Activated naive CD4-positive, alpha-beta T cell treated with anti-CD3 and anti-CD28 coated beads, Interleukin-2, amount 50 U/mL, for 72 hours (primary cell): Measurements from ENCODE around the gene TNNT3. TPM values are rescaled to one million over a fixed set of nuclear protein-coding genes. Genes with fewer than 3 reads are reported as not detected.

Experiments
- ATAC-seq, 2 donors: fragments of 150-1000 bp; cut with Tn5 transposase; 2 replicates each; pipeline ENCODE4 v1.10.0; 2021; ENCODE audit warnings: mild to moderate bottlenecking in 2 of 2, moderate library complexity in 2 of 2
- DNase-seq, 2 donors: peaks; one replicate each; pipeline ENCODE4 v3.0.0; 2021 to 2022; ENCODE audit warnings: low spot score in 2 of 2
- H3K27ac Mint-ChIP-seq, 2 donors: one replicate each; pipeline ENCODE4 v1.8.0; 2022; ENCODE audit warnings: mild to moderate bottlenecking in 2 of 2, mixed read lengths in 2 of 2
- H3K36me3 Mint-ChIP-seq, 2 donors: one replicate each; pipeline ENCODE4 v1.8.0; 2022; ENCODE audit warnings: mixed read lengths in 2 of 2
- H3K9me3 Mint-ChIP-seq, 2 donors: one replicate each; pipeline ENCODE4 v1.8.0; 2022; ENCODE audit warnings: mixed read lengths in 2 of 2
- total RNA-seq, 2 donors: library from RNA; stranded (reverse); gene quantifications; one replicate each; pipeline ENCODE4 v1.2.3, GENCODE V29; 2022

TNNT3 gene
- total RNA-seq, 2 donors from 2014 or later, result 10.3 to 12.9 TPM

- peaks cover 7 to 8% of the 10 kb centered on the region in 2 donors for H3K9me3 Mint-ChIP-seq
- ATAC-seq (peak; percentile 17 to 24), DNase-seq (peak in 1 of 2 donors; percentile 57)
Observed at GRCh38 chr11:1889941-1890855, 29.3 kb upstream of the TNNT3 start.

GRCh38 chr11:1890856-1891830 is 28.4 kb upstream of the TNNT3 start:
- DNase-seq (peak in 1 of 2 donors; percentile 61), ATAC-seq (peak; percentile 22 to 23)
- Mint-ChIP-seq H3K36me3 (peaks cover 0 to 9% of the 10 kb centered on the region in 2 donors), H3K27ac (peak overlapping the region in 1 of 2 donors; percentile 81), H3K9me3 (peaks cover 7 to 8% of the 10 kb centered on the region in 2 donors)

More at GRCh38 chr11:1889941-1890855, 29.3 kb upstream of the TNNT3 start:
- H3K27ac Mint-ChIP-seq, result peak overlapping the region; percentile 51 to 81
- peaks cover 0 to 9% of the 10 kb centered on the region in 2 donors for H3K36me3 Mint-ChIP-seq

GRCh38 chr11:1891831-1892115 is 27.7 kb upstream of the TNNT3 start, which contains the start of gene PRR33:
Gene PRR33, minus strand, starts transcription at chr11:1891895. Its CDS starts 1,311 bp downstream, at chr11:1890584.
- Mint-ChIP-seq H3K27ac (peak within 1 kb of the TSS; percentile 11 to 81), H3K36me3 (peaks cover 0 to 9% of the 10 kb centered on the region in 2 donors), H3K9me3 (peaks cover 7 to 8% of the 10 kb centered on the region in 2 donors)
- ATAC-seq (no peak), DNase-seq (no peak)

GRCh38 chr11:1892116-1892515 is 27.4 kb upstream of the TNNT3 start:
- DNase-seq (no peak), ATAC-seq (no peak)
- Mint-ChIP-seq H3K27ac (no peak overlapping the region), H3K9me3 (peaks cover 7 to 8% of the 10 kb centered on the region in 2 donors), H3K36me3 (peaks cover 0 to 9% of the 10 kb centered on the region in 2 donors)

GRCh38 chr11:1892558-1892957 is 26.9 kb upstream of the TNNT3 start:
- Mint-ChIP-seq H3K9me3 (peaks cover 7 to 8% of the 10 kb centered on the region in 2 donors), H3K27ac (peak overlapping the region in 1 of 2 donors; percentile 11)
- ATAC-seq, result no peak

GRCh38 chr11:1893581-1894359 is 25.7 kb upstream of the TNNT3 start:
- Mint-ChIP-seq H3K27ac (peak overlapping the region in 1 of 2 donors; percentile 70), H3K36me3 (peaks cover 0 to 3% of the 10 kb centered on the region in 2 donors), H3K9me3 (peaks cover 7 to 8% of the 10 kb centered on the region in 2 donors)
- ATAC-seq (no peak), DNase-seq (no peak)

More at GRCh38 chr11:1892558-1892957, 26.9 kb upstream of the TNNT3 start:
- DNase-seq, result no peak
- peaks cover 0 to 9% of the 10 kb centered on the region in 2 donors for H3K36me3 Mint-ChIP-seq

- no peak for DNase-seq
- H3K27ac Mint-ChIP-seq, result no peak overlapping the region
- no peaks in the 10 kb centered on the region for H3K36me3 Mint-ChIP-seq
- ATAC-seq, result no peak
- H3K9me3 Mint-ChIP-seq, result peaks cover 7 to 8% of the 10 kb centered on the region in 2 donors
Observed at GRCh38 chr11:1894759-1895158, 24.7 kb upstream of the TNNT3 start.

- ATAC-seq (no peak), DNase-seq (no peak)
- Mint-ChIP-seq H3K27ac (no peak overlapping the region), H3K36me3 (no peaks in the 10 kb centered on the region), H3K9me3 (peaks cover 7 to 8% of the 10 kb centered on the region in 2 donors)
Observed at GRCh38 chr11:1896468-1896867, 23.0 kb upstream of the TNNT3 start.

- DNase-seq (no peak), ATAC-seq (no peak)
- H3K27ac Mint-ChIP-seq, result no peak overlapping the region
- H3K36me3 Mint-ChIP-seq, result no peaks in the 10 kb centered on the region
- H3K9me3 Mint-ChIP-seq, result peaks cover 7 to 8% of the 10 kb centered on the region in 2 donors
Observed at GRCh38 chr11:1896923-1897322, 22.6 kb upstream of the TNNT3 start.

GRCh38 chr11:1899090-1899489 is 20.4 kb upstream of the TNNT3 start:
- H3K27ac Mint-ChIP-seq, result no peak overlapping the region
- ATAC-seq (no peak), DNase-seq (no peak)

GRCh38 chr11:1899686-1900085 is 19.8 kb upstream of the TNNT3 start:
- Mint-ChIP-seq H3K36me3 (no peaks in the 10 kb centered on the region), H3K27ac (no peak overlapping the region), H3K9me3 (no peaks in the 10 kb centered on the region)
- ATAC-seq, result no peak
- no peak for DNase-seq

More at GRCh38 chr11:1899090-1899489, 20.4 kb upstream of the TNNT3 start:
- no peaks in the 10 kb centered on the region for H3K9me3 Mint-ChIP-seq
- H3K36me3 Mint-ChIP-seq, result no peaks in the 10 kb centered on the region

GRCh38 chr11:1906181-1906580 is 13.3 kb upstream of the TNNT3 start:
- Mint-ChIP-seq H3K27ac (no peak overlapping the region), H3K36me3 (no peaks in the 10 kb centered on the region), H3K9me3 (no peaks in the 10 kb centered on the region)
- DNase-seq (no peak), ATAC-seq (no peak)

GRCh38 chr11:1906611-1907423 is 12.7 kb upstream of the TNNT3 start:
- Mint-ChIP-seq H3K27ac (no peak overlapping the region), H3K36me3 (no peaks in the 10 kb centered on the region), H3K9me3 (no peaks in the 10 kb centered on the region)
- ATAC-seq (no peak), DNase-seq (no peak)

- H3K27ac Mint-ChIP-seq, result no peak overlapping the region
- no peaks in the 10 kb centered on the region for H3K9me3 Mint-ChIP-seq
- H3K36me3 Mint-ChIP-seq, result no peaks in the 10 kb centered on the region
- DNase-seq (no peak), ATAC-seq (no peak)
Observed at GRCh38 chr11:1908618-1909017, 10.9 kb upstream of the TNNT3 start.

GRCh38 chr11:1909524-1909923 is 10.0 kb upstream of the TNNT3 start:
- no peak overlapping the region for H3K27ac Mint-ChIP-seq
- peaks cover 0 to 6% of the 10 kb centered on the region in 2 donors for H3K36me3 Mint-ChIP-seq
- peaks cover 0 to 6% of the 10 kb centered on the region in 2 donors for H3K9me3 Mint-ChIP-seq
- no peak for DNase-seq
- no peak for ATAC-seq
